Mucosa of stomach (tissue), 1 donor: ENCODE measurements around the gene GLRA2.
"Not testable (repeated sequence)": the region's sequence is repeated elsewhere in the genome, so short reads cannot be mapped to it uniquely, and the experiment has no call there.

Experiments used
- H3K27me3 ChIP-seq: one replicate; pipeline ENCODE4 v1.7.0; 2013; ENCODE audit warnings: mild to moderate bottlenecking, low read length; ENCODE audit not compliant: control insufficient read depth, insufficient read depth
- H3K36me3 ChIP-seq: one replicate; pipeline ENCODE4 v1.7.0; 2013; ENCODE audit warnings: low read length; ENCODE audit not compliant: control insufficient read depth, insufficient read depth
- H3K4me1 ChIP-seq: one replicate; pipeline ENCODE4 v1.7.0; 2013; ENCODE audit warnings: mild to moderate bottlenecking, low read length; ENCODE audit not compliant: control insufficient read depth, insufficient read depth
- H3K4me3 ChIP-seq: one replicate; pipeline ENCODE4 v1.7.0; 2013; ENCODE audit warnings: low read length
- H3K9ac ChIP-seq: one replicate; pipeline ENCODE4 v1.7.0; 2013; ENCODE audit warnings: mild to moderate bottlenecking, low read length, moderate library complexity
- H3K9me3 ChIP-seq: one replicate; pipeline ENCODE4 v1.7.0; 2013; ENCODE audit warnings: mild to moderate bottlenecking, low read length, moderate library complexity; ENCODE audit not compliant: control insufficient read depth
- donor health status: Pancreatic carcinoma.

GLRA2 gene

DNA sequence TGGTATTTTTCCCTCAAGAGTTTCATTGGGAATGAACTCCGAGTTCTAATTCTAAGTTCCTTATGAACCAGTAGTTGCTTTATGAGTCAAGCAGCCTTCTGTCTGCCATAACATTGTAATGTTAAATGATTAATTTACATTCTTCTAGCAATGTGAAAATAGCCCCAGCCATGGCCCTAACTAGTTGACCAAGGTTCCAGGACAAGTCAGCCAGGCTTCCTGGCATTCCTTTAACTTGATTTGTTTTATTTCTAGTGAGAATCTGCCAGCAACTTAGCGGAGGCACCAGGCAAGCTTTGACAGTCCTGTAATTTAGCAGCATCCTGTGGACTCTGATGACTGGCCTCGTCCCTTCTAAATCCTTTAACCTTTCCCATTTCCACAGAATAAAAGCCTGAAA, 69.0 kb downstream of the GLRA2 start:
- H3K4me3 ChIP-seq, result no peak overlapping the region
- H3K36me3 ChIP-seq, result no peaks in the 10 kb centered on the region
- no peaks in the 10 kb centered on the region for H3K4me1 ChIP-seq
- no peaks in the 10 kb centered on the region for H3K27me3 ChIP-seq
- no peak overlapping the region for H3K9ac ChIP-seq
- no peaks in the 10 kb centered on the region for H3K9me3 ChIP-seq

DNA sequence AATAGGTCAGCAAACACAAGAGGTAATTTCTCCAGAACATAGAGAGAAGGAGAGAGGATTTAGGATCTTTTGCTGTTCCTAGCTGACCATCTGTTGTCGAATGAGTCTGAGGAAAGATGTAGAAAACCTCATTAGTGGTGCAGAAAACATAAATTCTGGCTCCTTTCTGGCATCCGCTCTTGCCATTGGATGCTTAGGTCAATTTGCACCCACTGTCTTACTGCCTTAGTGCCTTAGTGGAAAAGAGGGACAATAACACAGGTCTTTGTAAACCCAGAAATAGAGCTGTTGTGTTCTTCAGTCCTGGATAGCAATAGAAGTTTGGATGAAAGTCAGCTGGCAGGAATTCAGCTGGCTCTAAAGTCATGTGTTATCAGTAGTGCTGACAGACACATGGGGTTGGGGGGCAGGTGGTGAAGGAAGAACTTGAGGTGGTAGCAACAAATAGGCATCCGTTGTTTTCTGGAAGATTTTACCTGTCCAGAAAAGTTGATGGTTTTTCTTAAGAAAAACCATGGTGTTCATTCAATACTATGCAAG, 78.2 kb downstream of the GLRA2 start:
- no peaks in the 10 kb centered on the region for H3K9me3 ChIP-seq
- no peaks in the 10 kb centered on the region for H3K4me1 ChIP-seq
- H3K36me3 ChIP-seq, result no peaks in the 10 kb centered on the region
- H3K9ac ChIP-seq, result no peak overlapping the region
- no peaks in the 10 kb centered on the region for H3K27me3 ChIP-seq
- no peak overlapping the region for H3K4me3 ChIP-seq

DNA sequence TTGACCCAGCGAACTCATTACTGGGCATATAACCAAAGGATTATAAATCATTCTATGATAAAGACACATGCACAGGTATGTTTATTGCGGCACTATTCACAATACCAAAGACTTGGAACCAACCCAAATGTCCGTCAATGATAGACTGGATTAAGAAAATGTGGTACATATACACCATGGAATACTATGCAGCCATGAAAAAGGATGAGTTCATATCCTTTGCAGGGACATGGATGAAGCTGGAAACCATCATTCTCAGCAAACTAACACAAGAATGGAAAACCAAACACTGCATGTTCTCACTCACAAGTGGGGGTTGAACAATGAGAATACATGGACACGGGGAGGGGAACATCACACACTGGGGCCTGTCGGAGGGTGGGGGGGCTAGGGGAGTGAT, 83.1 kb downstream of the GLRA2 start:
- not testable (repeated sequence) for H3K4me3 ChIP-seq, H3K9ac ChIP-seq, H3K27me3 ChIP-seq, H3K4me1 ChIP-seq, H3K36me3 ChIP-seq, H3K9me3 ChIP-seq

DNA sequence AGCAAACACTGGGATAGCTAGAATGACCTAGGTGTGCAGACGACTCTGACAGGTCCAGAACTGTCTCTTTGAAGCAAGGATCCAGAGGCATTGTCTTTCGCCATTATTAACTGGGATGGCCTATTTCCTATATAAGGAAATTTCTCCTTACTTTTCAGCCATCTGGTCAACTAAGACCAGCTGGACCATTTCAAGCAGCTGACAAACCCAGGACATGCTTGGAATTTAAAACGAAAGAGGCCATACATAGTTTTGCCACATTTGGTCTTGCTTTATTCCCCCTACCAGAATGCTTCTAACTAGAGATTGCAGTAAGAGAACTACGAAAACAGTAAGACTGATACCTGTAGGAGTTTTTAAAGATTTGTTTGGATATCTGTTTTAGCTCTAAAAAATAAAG, 87.0 kb downstream of the GLRA2 start:
- H3K36me3 ChIP-seq, result no peaks in the 10 kb centered on the region
- no peaks in the 10 kb centered on the region for H3K4me1 ChIP-seq
- no peak overlapping the region for H3K4me3 ChIP-seq
- H3K27me3 ChIP-seq, result no peaks in the 10 kb centered on the region
- H3K9ac ChIP-seq, result no peak overlapping the region
- H3K9me3 ChIP-seq, result no peaks in the 10 kb centered on the region

DNA sequence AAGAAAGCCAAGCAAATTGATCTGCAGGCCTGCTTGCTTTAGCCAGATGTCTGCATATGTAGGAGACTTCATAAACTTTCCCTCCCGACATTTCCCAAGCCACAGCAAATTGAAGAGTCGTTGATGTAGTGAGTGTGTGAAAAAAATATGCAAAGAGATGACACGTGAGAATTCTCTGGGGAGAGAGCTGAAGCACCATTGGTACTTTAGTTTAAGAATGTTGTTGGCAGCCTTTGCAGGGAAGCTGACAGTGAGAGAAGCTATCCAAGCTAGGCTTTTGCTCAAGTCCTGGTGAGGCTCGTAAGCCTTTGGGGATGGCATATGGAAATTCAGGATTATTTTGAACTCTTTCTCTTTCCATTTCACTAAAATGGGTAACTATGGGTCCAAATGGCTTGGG, 87.5 kb downstream of the GLRA2 start:
- Histone ChIP-seq H3K9ac (no peak overlapping the region), H3K27me3 (no peaks in the 10 kb centered on the region), H3K36me3 (no peaks in the 10 kb centered on the region), H3K4me3 (no peak overlapping the region), H3K4me1 (no peaks in the 10 kb centered on the region), H3K9me3 (no peaks in the 10 kb centered on the region)

DNA sequence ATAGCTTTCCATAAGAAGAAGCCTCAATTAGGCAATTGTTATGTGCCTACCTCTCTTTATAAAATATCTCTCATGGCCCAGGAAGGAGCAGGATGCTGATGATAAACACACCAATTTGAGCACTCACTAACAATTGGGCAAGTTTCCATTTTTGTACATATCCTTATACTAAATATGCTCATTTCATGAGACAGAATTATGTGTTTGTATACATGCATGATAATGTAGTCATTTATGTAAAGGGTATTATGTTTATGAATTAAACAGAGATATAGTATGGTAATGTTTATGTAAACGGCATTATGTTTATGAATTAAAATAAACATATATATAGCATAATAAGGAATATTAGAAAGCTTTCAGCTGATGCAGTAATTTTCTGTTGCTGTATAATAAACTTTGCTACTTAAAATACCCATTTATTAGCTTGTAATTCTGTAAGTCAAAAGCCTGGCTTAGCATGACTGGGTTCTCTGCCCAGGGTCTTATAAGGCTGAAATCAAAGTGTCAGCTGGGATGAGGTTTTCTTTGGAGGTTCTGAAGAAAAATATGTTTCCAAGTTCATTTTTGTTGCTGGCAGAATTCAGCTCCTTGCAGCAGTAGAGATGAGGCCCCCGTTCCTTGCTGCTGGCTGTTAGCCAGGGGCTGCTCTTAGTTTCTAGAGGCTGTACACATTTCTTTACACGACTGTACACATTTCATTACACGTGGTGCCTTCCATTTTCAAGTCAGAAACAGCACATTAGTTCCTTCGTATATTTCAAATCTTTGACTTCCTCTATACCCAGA, 89.0 kb downstream of the GLRA2 start:
- Histone ChIP-seq H3K27me3 (no peaks in the 10 kb centered on the region), H3K9me3 (no peaks in the 10 kb centered on the region), H3K4me1 (no peaks in the 10 kb centered on the region), H3K36me3 (no peaks in the 10 kb centered on the region), H3K9ac (no peak overlapping the region), H3K4me3 (no peak overlapping the region)

DNA sequence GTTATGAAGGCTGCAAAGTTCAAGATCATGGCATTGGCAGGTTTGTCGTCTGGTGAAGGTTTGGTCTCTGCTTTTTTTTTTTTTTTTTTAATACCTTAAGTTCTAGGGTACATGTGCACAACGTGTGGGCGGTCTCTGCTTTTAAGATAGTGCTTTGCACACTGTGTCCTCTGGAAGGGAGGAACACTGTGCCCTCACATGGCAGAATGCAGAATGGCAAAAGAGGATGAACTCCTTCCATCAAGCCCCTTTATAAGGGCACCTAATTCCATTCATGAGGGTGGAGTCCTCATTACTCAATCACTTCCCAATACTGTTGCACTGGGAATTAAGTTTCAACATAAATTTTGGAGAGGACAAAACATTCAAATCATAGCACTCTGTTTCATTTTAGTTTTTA, 101.4 kb downstream of the GLRA2 start:
- H3K27me3 ChIP-seq, result no peaks in the 10 kb centered on the region
- no peaks in the 10 kb centered on the region for H3K4me1 ChIP-seq
- no peak overlapping the region for H3K4me3 ChIP-seq
- no peak overlapping the region for H3K9ac ChIP-seq
- no peaks in the 10 kb centered on the region for H3K36me3 ChIP-seq
- no peaks in the 10 kb centered on the region for H3K9me3 ChIP-seq

DNA sequence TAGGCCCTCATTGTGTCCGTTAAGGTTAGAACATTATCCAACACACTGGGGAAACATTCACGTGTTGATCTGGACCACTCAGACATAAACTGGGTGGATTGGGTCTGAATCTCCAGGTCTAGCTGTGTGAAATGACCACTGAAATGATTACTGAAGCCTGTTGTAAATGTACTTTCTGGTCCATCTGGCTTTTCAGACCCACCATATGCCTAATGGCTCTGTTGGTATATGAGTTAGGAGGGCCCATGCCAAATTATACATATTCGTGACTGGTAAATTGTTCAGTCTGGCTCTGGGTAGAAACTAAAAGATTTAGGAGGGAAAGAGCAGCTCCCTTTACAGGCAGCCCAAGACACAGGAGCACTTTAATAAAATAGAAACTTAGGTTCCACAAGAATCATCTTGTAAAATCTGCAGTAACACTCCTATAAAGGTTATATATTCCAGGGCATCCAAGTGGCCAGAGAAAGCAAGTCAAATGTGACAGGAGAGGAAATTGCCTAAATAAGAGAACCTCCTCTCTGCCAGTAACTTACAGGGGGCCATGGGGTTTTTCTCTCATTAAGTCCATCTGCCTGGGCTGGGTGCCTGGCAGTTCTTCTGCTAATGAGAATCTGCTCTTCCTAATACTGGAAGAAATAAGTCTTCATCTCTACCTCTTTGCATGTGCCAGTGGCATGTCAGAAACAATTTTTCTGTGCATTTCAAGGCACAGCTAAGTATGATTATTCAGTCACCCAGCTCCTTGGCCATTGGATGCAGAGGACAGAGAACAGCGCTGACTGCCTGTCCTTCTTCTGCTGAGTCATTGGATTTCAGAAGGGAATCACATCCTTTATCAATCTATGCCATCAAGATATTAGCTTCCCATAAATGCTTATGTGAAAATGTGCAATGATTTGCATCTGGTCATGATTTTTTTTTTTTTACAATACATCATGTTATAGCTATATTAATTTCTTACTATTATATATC, 112.6 kb downstream of the GLRA2 start:
- Histone ChIP-seq H3K4me1 (no peaks in the 10 kb centered on the region), H3K27me3 (no peaks in the 10 kb centered on the region), H3K9me3 (no peaks in the 10 kb centered on the region), H3K36me3 (no peaks in the 10 kb centered on the region), H3K9ac (no peak overlapping the region), H3K4me3 (no peak overlapping the region)

DNA sequence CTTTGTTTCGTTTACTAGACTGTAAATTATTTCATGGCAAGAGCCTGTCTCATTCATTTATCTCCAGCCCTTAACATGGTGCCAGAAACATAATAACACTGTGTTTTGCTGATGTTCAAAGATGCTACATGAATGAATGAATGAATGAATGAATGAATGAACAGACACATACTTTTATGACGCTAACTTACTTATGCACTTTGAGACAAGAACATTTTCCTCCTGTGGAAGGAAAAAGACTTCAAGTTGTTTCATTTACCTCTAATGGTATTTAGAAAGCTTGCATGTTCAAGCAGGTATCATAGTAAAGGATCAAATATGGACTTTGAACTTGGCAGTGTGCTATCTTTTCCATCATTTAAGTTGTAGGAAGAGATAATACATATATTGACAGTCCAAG, 131.6 kb downstream of the GLRA2 start:
- H3K4me1 ChIP-seq, result no peaks in the 10 kb centered on the region
- H3K9me3 ChIP-seq, result no peaks in the 10 kb centered on the region
- no peaks in the 10 kb centered on the region for H3K36me3 ChIP-seq
- H3K27me3 ChIP-seq, result no peaks in the 10 kb centered on the region
- H3K9ac ChIP-seq, result no peak overlapping the region
- no peak overlapping the region for H3K4me3 ChIP-seq

DNA sequence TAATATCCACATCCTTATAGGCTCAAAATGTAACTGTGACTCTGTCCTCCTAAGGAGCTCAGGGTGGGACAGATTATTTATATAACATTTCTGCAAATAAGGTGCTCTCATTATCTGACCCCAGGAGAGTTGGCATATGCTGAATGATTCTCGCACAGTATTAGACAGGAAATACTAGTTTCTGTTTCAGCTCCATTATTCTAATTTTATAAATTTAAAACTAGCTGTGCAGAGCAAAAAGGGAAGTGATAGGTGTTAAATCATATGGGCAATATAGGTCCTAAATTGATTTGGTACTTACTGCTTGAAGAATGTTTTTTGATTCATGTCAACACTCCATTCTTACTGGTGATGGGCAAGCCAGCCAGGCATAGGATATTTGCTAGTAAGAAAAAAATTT, 141.5 kb downstream of the GLRA2 start:
- Histone ChIP-seq H3K27me3 (no peaks in the 10 kb centered on the region), H3K36me3 (no peaks in the 10 kb centered on the region)

DNA sequence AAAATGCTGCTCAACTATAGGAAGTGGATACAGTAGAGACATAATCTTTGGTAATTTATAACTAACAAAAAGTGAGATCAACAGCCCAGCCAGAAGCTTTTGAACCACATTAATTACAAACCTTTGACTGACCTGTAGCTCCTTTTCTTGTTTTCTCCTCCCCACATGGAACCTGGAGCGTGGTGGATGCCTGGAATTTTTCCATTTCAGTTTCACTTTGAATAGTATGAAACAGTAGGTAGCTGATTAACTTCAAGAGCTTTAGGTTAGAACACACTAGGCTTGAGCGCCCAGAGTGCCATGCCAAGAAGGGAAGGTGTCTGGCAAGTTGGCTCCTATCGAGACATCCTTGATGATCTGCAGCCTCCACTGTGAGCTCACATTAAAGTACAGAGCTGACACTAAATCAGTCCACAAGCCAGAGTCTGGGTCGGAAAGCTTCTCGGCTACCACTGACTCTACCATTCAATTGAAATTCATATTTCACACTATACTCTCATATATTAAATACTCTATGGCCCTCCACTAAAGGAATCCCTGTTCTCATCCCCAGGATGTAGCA, 143.4 kb downstream of the GLRA2 start:
- Histone ChIP-seq H3K4me3 (no peak overlapping the region), H3K4me1 (no peaks in the 10 kb centered on the region), H3K9me3 (no peaks in the 10 kb centered on the region), H3K36me3 (no peaks in the 10 kb centered on the region), H3K9ac (no peak overlapping the region), H3K27me3 (no peaks in the 10 kb centered on the region)

More for the DNA sequence above, 141.5 kb downstream of the GLRA2 start:
- Histone ChIP-seq H3K4me1 (no peaks in the 10 kb centered on the region), H3K9ac (no peak overlapping the region), H3K4me3 (no peak overlapping the region), H3K9me3 (no peaks in the 10 kb centered on the region)

DNA sequence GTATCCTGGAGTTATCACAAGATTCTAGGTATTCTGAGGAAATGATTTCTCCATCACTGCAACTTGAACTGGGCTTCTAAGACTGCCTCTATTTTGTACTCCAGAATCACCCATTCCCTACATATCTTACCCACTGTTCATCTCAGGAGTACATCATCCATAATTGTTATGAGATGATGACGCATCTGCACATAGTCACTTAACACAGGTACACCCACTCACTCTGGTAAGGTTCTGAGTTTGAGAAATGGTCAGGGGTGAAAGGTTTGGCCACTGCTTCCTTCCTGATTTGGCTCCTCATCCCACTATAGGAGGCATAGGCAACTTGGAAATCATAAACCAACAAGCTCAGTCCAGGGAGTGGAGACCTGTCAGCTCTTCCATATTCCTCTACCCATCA, 143.9 kb downstream of the GLRA2 start:
- no peaks in the 10 kb centered on the region for H3K9me3 ChIP-seq
- H3K27me3 ChIP-seq, result no peaks in the 10 kb centered on the region
- no peak overlapping the region for H3K4me3 ChIP-seq
- no peaks in the 10 kb centered on the region for H3K36me3 ChIP-seq
- no peak overlapping the region for H3K9ac ChIP-seq
- H3K4me1 ChIP-seq, result no peaks in the 10 kb centered on the region
